K562 (cell line): Measurements from ENCODE around the gene KIAA2012. TPM values are rescaled to one million over a fixed set of nuclear protein-coding genes. Genes with fewer than 3 reads are reported as not detected.

Experiments used
- CBFA2T3 ChIP-seq: fragments of 450-650 bp; IDR thresholded peaks from 2 replicates; pipeline ENCODE4 v1.6.1; 2017
- CHD4 ChIP-seq: fragments of 200-600 bp; sonication (generic); IDR thresholded peaks from 3 replicates; pipeline ENCODE4 v1.6.1; 2012; ENCODE audit warnings: low read depth, mild to moderate bottlenecking, mixed read lengths, low read length, inconsistent platforms; ENCODE audit not compliant: insufficient read depth, insufficient replicate concordance, poor library complexity, severe bottlenecking
- DLX4 ChIP-seq: fragments of 250-450 bp; sonication (Bioruptor Pico); IDR thresholded peaks from 2 replicates; pipeline ENCODE4 v1.6.1; 2021; ENCODE audit warnings: mild to moderate bottlenecking
- ETV6 ChIP-seq, 3 experiments: fragments of 150-350 bp in 1 of 3; sonication (generic) in 1 of 3; formaldehyde crosslinking in 1 of 3; IDR thresholded peaks; 2 replicates each; pipeline versions ENCODE4 v1.6.1 to v1.8.0; 2014 to 2022; ENCODE audit warnings: borderline replicate concordance in 2 of 3, low read depth in 2 of 3, antibody characterized with exemption in 1 of 3, low read length in 1 of 3, mild to moderate bottlenecking in 1 of 3, missing genetic modification reagents in 1 of 3
- HNRNPUL1 ChIP-seq: fragments of 200-400 bp; formaldehyde crosslinking; IDR thresholded peaks from 2 replicates; pipeline ENCODE4 v1.6.1; 2017; ENCODE audit warnings: low read length
- KLF16 ChIP-seq: IDR thresholded peaks from 2 replicates; pipeline ENCODE4 v1.6.1; 2016; ENCODE audit warnings: antibody characterized with exemption
- NBN ChIP-seq: fragments of 450-650 bp; IDR thresholded peaks from 2 replicates; pipeline ENCODE4 v1.6.1; 2016; ENCODE audit warnings: low read depth, mild to moderate bottlenecking
- NFYB ChIP-seq: IDR thresholded peaks from 2 replicates; pipeline ENCODE4 v1.6.1; 2011; ENCODE audit warnings: mild to moderate bottlenecking, moderate library complexity; ENCODE audit not compliant: insufficient read length; ENCODE audit errors: extremely low read depth
- PYGO2 ChIP-seq: fragments of 450-650 bp; IDR thresholded peaks from 2 replicates; pipeline ENCODE4 v1.6.1; 2016; ENCODE audit warnings: mild to moderate bottlenecking, missing genetic modification characterization, moderate library complexity, missing compliant biosample characterization
- SAFB2 ChIP-seq: fragments of 200-400 bp; formaldehyde crosslinking; IDR thresholded peaks from 2 replicates; pipeline ENCODE4 v1.6.1; 2018; ENCODE audit warnings: borderline replicate concordance, low read length, low read depth, moderate library complexity; ENCODE audit not compliant: severe bottlenecking
- SFPQ ChIP-seq: fragments of 200-400 bp; formaldehyde crosslinking; IDR thresholded peaks from 2 replicates; pipeline ENCODE4 v1.6.1; 2017; ENCODE audit warnings: mild to moderate bottlenecking, low read depth, low read length, moderate library complexity
- SIN3B ChIP-seq: fragments of 450-650 bp; IDR thresholded peaks from 2 replicates; pipeline ENCODE4 v1.6.1; 2017; ENCODE audit warnings: low read depth, mild to moderate bottlenecking, moderate library complexity
- SMAD3 ChIP-seq: fragments of 450-650 bp; formaldehyde crosslinking; conservative IDR thresholded peaks from 2 replicates; pipeline ENCODE4 v1.4.0; 2020; ENCODE audit warnings: mild to moderate bottlenecking
- SMAD4 ChIP-seq: fragments of 250-450 bp; sonication (Bioruptor Pico); conservative IDR thresholded peaks from 2 replicates; pipeline ENCODE4 v1.8.0; 2021; ENCODE audit warnings: inconsistent platforms, mild to moderate bottlenecking, moderate library complexity
- TOE1 ChIP-seq, 2 experiments: fragments of 450-650 bp in 1 of 2; sonication (generic) in 1 of 2; formaldehyde crosslinking in 1 of 2; IDR thresholded peaks; 2 replicates each; pipeline versions ENCODE4 v1.7.1 to v1.8.0; 2016 to 2022; ENCODE audit warnings: borderline replicate concordance in 2 of 2, mild to moderate bottlenecking in 2 of 2, antibody characterized with exemption in 1 of 2, inconsistent platforms in 1 of 2, low read depth in 1 of 2, missing genetic modification reagents in 1 of 2, moderate library complexity in 1 of 2
- ZNF24 ChIP-seq: fragments of 450-650 bp; IDR thresholded peaks from 2 replicates; pipeline ENCODE4 v1.6.1; 2016
- ZNF347 ChIP-seq: fragments of 450-650 bp; formaldehyde crosslinking; IDR thresholded peaks from 2 replicates; pipeline ENCODE4 v1.4.0; 2020; ENCODE audit warnings: low read depth, mild to moderate bottlenecking, moderate library complexity
- ZNF444 ChIP-seq: fragments of 250-450 bp; sonication (Bioruptor Pico); IDR thresholded peaks from 2 replicates; pipeline ENCODE4 v1.4.0; 2020; ENCODE audit warnings: mild to moderate bottlenecking, moderate library complexity
- ZNF449 ChIP-seq: fragments of 250-450 bp; sonication (Bioruptor Pico); IDR thresholded peaks from 2 replicates; pipeline ENCODE4 v1.8.0; 2022; ENCODE audit warnings: moderate library complexity, mild to moderate bottlenecking, inconsistent platforms
- ZNF655 ChIP-seq: fragments of 250-450 bp; sonication (Bioruptor Pico); IDR thresholded peaks from 2 replicates; pipeline ENCODE4 v1.5.0; 2021
- polyA plus RNA-seq, 8 experiments: library from polyadenylated mRNA; depleted of rRNA in 4 of 8; stranded (reverse) in 5 of 8; unstranded in 3 of 8; fragments of >200 nt; fragmentation: Nextera tagmentation in 2 of 8; fragmentation: Illumina TruSeq in 1 of 8; extraction: Ambion mirVana in 2 of 8; extraction: Trizol in 1 of 8; gene quantifications; 2 replicates each; pipeline versions ENCODE4 v1.2.1 to v1.2.3, GENCODE V29; 2011 to 2014; ENCODE audit warnings: inconsistent platforms in 1 of 8, missing spikeins in 1 of 8
- total RNA-seq, 7 experiments: library from RNA; depleted of rRNA in 6 of 7; stranded (reverse); fragments of >200 nt in 6 of 7; fragmentation: Illumina TruSeq in 2 of 7; extraction: Trizol in 2 of 7; gene quantifications; 2 replicates each; pipeline versions ENCODE4 v1.2.1 to v1.2.3, GENCODE V29; 2011 to 2021; ENCODE audit warnings: low replicate concordance in 1 of 7

KIAA2012 gene
- total and polyA plus RNA-seq, 9 of the 15 experiments (the other 6 are each of a cell fraction or from before 2014, with no cell fraction given), result not detected

- no peak for TF ChIP-seq ZNF449 (CRISPR knock-in tag)
- no peak for TF ChIP-seq SFPQ
- TF ChIP-seq SIN3B, result peak; percentile 38; the same call in 1 of the 2 replicates
- TF ChIP-seq ETV6 (IDR thresholded peaks at IDR 0.05; ENCODE audit: borderline replicate concordance in 1 of 2, low read depth in 2 of 2, low read length in 1 of 2), result no peak; a peak in 2 of 4 replicates
- TF ChIP-seq ETV6 (CRISPR knock-in tag; IDR thresholded peaks at IDR 0.05; ENCODE audit: borderline replicate concordance), result no peak
- no peak for TF ChIP-seq SMAD3 (CRISPR knock-in tag)
- no peak for TF ChIP-seq ZNF347
- TF ChIP-seq ZNF444 (CRISPR knock-in tag), result 0 out of 2 replicates have a peak, but pooled peaks have one; percentile 38
- TF ChIP-seq KLF16, result no peak
- no peak for TF ChIP-seq ZNF24
- no peak for TF ChIP-seq SAFB2
- TF ChIP-seq CBFA2T3, result no peak
- no peak for TF ChIP-seq CHD4
- no peak for TF ChIP-seq PYGO2 (tag)
- TF ChIP-seq NBN, result 0 out of 2 replicates have a peak, but pooled peaks have one; percentile 43
- TF ChIP-seq TOE1 (IDR thresholded peaks at IDR 0.05; ENCODE audit: borderline replicate concordance), result peak; percentile 33; the same call in 1 of the 2 replicates
- no peak for TF ChIP-seq TOE1 (CRISPR knock-in tag; IDR thresholded peaks at IDR 0.05; ENCODE audit: borderline replicate concordance, low read depth)
- TF ChIP-seq HNRNPUL1, result no peak
- TF ChIP-seq ZNF655 (CRISPR knock-in tag), result no peak
- no peak for TF ChIP-seq SMAD4 (CRISPR knock-in tag)
- no peak for TF ChIP-seq DLX4 (CRISPR knock-in tag)
- TF ChIP-seq NFYB, result no peak
Observed at GRCh38 chr2:202238234-202239197, 165.5 kb downstream of the KIAA2012 start, which contains the start of gene SUMO1 (continued).
